Esophagus muscularis mucosa (tissue), 3 donors: ENCODE measurements around the gene TTLL5.

Experiments
- CTCF ChIP-seq, 3 experiments: fragments of 200-600 bp in 2 of 3; fragments of 450-650 bp in 1 of 3; sonication (generic) in 2 of 3; IDR thresholded peaks; one replicate each; pipeline ENCODE4 v1.5.1; 2017 to 2019; ENCODE audit warnings: antibody characterized with exemption in 3 of 3, mild to moderate bottlenecking in 2 of 3, moderate library complexity in 1 of 3
- POLR2A ChIP-seq: fragments of 450-650 bp; IDR thresholded peaks from one replicate; pipeline ENCODE4 v1.6.1; 2017; ENCODE audit warnings: antibody characterized with exemption, moderate library complexity, mild to moderate bottlenecking, low read depth

- TF ChIP-seq CTCF (IDR thresholded peaks at IDR 0.05) = no peak
- TF ChIP-seq POLR2A = no peak
Measured at GRCh38 chr14:75840911-75841310, 179.9 kb downstream of the TTLL5 start.
